GM13977 (cell line): Measurements from ENCODE around the gene CYLD.

ENCODE experiments used
- DNase-seq: peaks from one replicate; pipeline ENCODE4 v3.0.0; 2012; ENCODE audit warnings: low spot score
- in situ Hi-C: fragments of 300-500 bp; cut with MboI; formaldehyde crosslinking; loops from one replicate; pipeline ENCODE4 v1.12.0; 2022; ENCODE audit warnings: low sequenced_read_pairs, low pct_unique_long_range_greater_than_20kb, mixed read lengths, inconsistent platforms; ENCODE audit not compliant: unreplicated experiment
- TF ChIP-seq, protein P1 (sequence below): IDR thresholded peaks from 2 replicates; pipeline ENCODE4 v1.5.1; 2012; ENCODE audit warnings: mild to moderate bottlenecking, control low read depth; ENCODE audit not compliant: insufficient read depth; ENCODE audit errors: extremely low read depth, missing control alignments

CYLD gene

GRCh38 chr16:50762241-50762640, 20.4 kb downstream of the CYLD start:
- DNase-seq = no peak
- TF ChIP-seq, protein P1, sequence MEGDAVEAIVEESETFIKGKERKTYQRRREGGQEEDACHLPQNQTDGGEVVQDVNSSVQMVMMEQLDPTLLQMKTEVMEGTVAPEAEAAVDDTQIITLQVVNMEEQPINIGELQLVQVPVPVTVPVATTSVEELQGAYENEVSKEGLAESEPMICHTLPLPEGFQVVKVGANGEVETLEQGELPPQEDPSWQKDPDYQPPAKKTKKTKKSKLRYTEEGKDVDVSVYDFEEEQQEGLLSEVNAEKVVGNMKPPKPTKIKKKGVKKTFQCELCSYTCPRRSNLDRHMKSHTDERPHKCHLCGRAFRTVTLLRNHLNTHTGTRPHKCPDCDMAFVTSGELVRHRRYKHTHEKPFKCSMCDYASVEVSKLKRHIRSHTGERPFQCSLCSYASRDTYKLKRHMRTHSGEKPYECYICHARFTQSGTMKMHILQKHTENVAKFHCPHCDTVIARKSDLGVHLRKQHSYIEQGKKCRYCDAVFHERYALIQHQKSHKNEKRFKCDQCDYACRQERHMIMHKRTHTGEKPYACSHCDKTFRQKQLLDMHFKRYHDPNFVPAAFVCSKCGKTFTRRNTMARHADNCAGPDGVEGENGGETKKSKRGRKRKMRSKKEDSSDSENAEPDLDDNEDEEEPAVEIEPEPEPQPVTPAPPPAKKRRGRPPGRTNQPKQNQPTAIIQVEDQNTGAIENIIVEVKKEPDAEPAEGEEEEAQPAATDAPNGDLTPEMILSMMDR = no peak
- in situ Hi-C loops = no loop called here

DNA sequence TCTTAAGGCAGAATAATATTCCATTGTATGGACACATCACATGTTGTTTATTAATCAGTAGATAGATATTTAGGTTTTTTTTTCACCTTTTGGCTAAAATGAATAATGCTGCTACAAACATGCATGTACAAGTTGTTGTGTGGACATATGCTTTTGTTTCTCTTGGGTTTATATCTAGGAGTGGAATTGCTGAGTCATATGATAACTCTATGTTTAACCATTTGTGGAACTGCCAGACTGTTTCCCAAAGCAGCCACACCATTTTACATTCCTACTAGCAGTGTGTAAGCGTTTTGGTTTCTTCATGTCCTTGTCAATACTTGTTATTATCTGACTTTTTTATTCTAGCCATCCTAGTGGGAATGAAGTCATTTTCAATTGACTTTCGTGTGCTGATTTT, 21.3 kb downstream of the CYLD start:
- TF ChIP-seq, protein P1 = no peak
- in situ Hi-C loops = no loop called here
- DNase-seq = no peak

DNA sequence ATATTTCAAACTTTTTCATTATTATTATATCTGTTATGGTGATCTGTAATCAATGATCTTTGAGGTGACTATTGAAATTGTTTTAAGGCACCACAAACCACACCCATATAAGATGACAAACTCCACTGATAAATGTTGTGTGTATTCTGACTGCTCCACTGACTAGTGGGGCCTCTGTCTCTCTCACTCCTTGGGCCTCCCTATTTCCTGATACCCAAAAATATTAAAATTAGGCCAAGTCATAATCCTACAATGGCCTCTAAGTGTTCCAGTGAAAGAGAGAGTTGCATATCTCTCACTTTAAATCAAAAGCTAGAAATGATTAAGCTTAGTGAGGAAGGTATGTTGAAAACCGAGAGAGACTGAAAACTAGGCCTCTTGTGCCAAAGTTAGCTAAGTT, 23.4 kb downstream of the CYLD start:
- TF ChIP-seq, protein P1 = no peak
- in situ Hi-C loops = no loop called here
- DNase-seq = no peak

- in situ Hi-C loops = no loop called here
- TF ChIP-seq, protein P1 = no peak
- no peak for DNase-seq
Measured at GRCh38 chr16:50765861-50766260, 24.0 kb downstream of the CYLD start.

- TF ChIP-seq, protein P1 = no peak
- in situ Hi-C loops = no loop called here
- no peak for DNase-seq
Measured at GRCh38 chr16:50767197-50767596, 25.3 kb downstream of the CYLD start.

GRCh38 chr16:50771366-50771765, 29.5 kb downstream of the CYLD start:
- TF ChIP-seq, protein P1 = no peak
- in situ Hi-C loops = no loop called here
- DNase-seq = no peak

DNA sequence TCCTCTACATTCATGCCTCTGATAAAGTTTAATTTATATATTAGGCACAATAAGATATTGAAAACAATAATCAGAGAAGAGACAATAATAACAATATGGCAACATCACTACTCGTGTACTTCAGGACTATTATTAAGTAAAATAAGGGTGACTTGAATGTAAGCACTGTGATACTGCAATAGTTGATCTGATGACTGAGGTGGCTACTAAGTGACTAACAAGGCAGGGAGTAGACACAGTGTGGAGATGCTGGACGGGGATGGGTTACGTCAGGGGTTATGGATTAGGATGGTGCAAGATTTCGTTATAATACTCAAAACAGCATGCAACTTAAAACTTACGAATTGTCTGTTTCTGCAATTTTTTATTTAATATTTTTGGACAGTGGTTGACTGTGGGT, 32.5 kb downstream of the CYLD start:
- in situ Hi-C loops = no loop called here
- no peak for DNase-seq
- TF ChIP-seq, protein P1 = no peak
